Measurements from ENCODE around the gene SAMM50.

Gene SAMM50

DNA sequence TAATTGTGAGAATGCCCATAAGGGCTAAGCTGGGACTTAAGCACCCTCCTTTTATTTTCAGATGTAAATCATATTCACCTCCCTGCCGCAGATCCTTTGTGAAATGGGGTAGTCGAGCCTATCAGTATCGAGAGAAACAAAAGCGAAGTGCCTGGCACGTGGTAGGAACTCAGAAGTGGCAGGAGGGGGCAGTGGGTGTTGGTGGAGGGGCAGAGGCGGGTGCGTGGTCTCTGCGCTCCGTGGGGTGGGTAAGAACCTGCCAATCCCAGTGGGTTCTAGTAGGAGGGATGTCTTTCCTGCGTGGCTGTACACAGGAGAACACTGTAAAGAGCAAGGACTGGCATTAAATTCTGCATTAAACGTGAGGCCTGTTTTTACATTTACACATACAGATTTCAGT, 47.1 kb downstream of the SAMM50 start:
- H3K4me3 ChIP-seq (ENCODE audit: low read length), result no peak overlapping the region
- no peaks in the 10 kb centered on the region for H3K36me3 ChIP-seq (replicated peaks; ENCODE audit: insufficient read depth, low read length)
- H3K27ac ChIP-seq (ENCODE audit: low read length), result no peak overlapping the region
- H3K9me2 ChIP-seq (replicated peaks; ENCODE audit: insufficient read depth, low read length), result no peaks in the 10 kb centered on the region
- TF ChIP-seq EZH2phosphoT487 (IDR thresholded peaks at IDR 0.05; ENCODE audit: low read length) (no peak), EZH2 (optimal IDR thresholded peaks at IDR 0.05; ENCODE audit: low read depth, low read length) (no peak)
- TF ChIP-seq, protein P1, sequence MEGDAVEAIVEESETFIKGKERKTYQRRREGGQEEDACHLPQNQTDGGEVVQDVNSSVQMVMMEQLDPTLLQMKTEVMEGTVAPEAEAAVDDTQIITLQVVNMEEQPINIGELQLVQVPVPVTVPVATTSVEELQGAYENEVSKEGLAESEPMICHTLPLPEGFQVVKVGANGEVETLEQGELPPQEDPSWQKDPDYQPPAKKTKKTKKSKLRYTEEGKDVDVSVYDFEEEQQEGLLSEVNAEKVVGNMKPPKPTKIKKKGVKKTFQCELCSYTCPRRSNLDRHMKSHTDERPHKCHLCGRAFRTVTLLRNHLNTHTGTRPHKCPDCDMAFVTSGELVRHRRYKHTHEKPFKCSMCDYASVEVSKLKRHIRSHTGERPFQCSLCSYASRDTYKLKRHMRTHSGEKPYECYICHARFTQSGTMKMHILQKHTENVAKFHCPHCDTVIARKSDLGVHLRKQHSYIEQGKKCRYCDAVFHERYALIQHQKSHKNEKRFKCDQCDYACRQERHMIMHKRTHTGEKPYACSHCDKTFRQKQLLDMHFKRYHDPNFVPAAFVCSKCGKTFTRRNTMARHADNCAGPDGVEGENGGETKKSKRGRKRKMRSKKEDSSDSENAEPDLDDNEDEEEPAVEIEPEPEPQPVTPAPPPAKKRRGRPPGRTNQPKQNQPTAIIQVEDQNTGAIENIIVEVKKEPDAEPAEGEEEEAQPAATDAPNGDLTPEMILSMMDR (IDR thresholded peaks at IDR 0.05; ENCODE audit: low read length), result no peak
- no peaks in the 10 kb centered on the region for H3K9me3 ChIP-seq (replicated peaks; ENCODE audit: insufficient read depth, low read length)
- no peak overlapping the region for H3K4me2 ChIP-seq (ENCODE audit: low read depth, low read length)
- H3F3A ChIP-seq (ENCODE audit: insufficient read depth, low read length), result no peaks in the 10 kb centered on the region
- no peak overlapping the region for H3K9ac ChIP-seq (ENCODE audit: low read length)
- H3K27me3 ChIP-seq (replicated peaks; ENCODE audit: insufficient read depth, low read length), result no peaks in the 10 kb centered on the region
- no peaks in the 10 kb centered on the region for H4K20me1 ChIP-seq (ENCODE audit: insufficient read depth, low read length)
- H3K79me2 ChIP-seq (ENCODE audit: low read length), result no peaks in the 10 kb centered on the region
- DNase-seq, result no peak
- no peak overlapping the region for H2AFZ ChIP-seq (ENCODE audit: low read length)
- H3K4me1 ChIP-seq (ENCODE audit: low read length), result no peaks in the 10 kb centered on the region

DNA sequence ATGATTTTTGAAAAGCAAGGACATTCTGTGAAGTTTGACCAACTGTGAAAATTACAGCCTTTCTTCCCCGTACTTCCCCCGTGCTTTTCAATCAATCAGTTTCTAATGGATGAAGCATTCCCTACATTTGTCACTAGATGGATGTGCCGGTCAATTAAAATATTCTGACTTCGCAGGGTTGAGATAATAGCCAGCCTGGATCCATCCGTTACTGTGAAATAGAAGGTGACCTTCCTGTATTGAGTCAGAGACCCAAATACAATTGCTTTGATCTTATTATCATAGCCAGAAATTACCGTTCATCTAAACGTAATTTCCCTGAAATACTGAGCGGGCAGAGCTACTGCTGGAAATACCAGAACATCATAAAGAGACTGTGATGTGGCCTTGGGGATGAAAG, 47.8 kb downstream of the SAMM50 start:
- H3K4me1 ChIP-seq (ENCODE audit: low read length), result no peaks in the 10 kb centered on the region
- H3K79me2 ChIP-seq (ENCODE audit: low read length), result no peaks in the 10 kb centered on the region
- no peak overlapping the region for H3K9ac ChIP-seq (ENCODE audit: low read length)
- no peak overlapping the region for H3K4me3 ChIP-seq (ENCODE audit: low read length)
- H3K36me3 ChIP-seq (replicated peaks; ENCODE audit: insufficient read depth, low read length), result no peaks in the 10 kb centered on the region
- H3K27me3 ChIP-seq (replicated peaks; ENCODE audit: insufficient read depth, low read length), result no peaks in the 10 kb centered on the region
- no peak for TF ChIP-seq EZH2phosphoT487 (IDR thresholded peaks at IDR 0.05; ENCODE audit: low read length)
- no peak for TF ChIP-seq EZH2 (optimal IDR thresholded peaks at IDR 0.05; ENCODE audit: low read depth, low read length)
- TF ChIP-seq, protein P1 (IDR thresholded peaks at IDR 0.05; ENCODE audit: low read length), result no peak
- H2AFZ ChIP-seq (ENCODE audit: low read length), result no peak overlapping the region
- DNase-seq, result no peak
- H3K9me2 ChIP-seq (replicated peaks; ENCODE audit: insufficient read depth, low read length), result no peaks in the 10 kb centered on the region
- no peak overlapping the region for H3K27ac ChIP-seq (ENCODE audit: low read length)
- H3F3A ChIP-seq (ENCODE audit: insufficient read depth, low read length), result no peaks in the 10 kb centered on the region
- H3K9me3 ChIP-seq (replicated peaks; ENCODE audit: insufficient read depth, low read length), result no peaks in the 10 kb centered on the region
- H4K20me1 ChIP-seq (ENCODE audit: insufficient read depth, low read length), result no peaks in the 10 kb centered on the region
- H3K4me2 ChIP-seq (ENCODE audit: low read depth, low read length), result no peak overlapping the region

DNA sequence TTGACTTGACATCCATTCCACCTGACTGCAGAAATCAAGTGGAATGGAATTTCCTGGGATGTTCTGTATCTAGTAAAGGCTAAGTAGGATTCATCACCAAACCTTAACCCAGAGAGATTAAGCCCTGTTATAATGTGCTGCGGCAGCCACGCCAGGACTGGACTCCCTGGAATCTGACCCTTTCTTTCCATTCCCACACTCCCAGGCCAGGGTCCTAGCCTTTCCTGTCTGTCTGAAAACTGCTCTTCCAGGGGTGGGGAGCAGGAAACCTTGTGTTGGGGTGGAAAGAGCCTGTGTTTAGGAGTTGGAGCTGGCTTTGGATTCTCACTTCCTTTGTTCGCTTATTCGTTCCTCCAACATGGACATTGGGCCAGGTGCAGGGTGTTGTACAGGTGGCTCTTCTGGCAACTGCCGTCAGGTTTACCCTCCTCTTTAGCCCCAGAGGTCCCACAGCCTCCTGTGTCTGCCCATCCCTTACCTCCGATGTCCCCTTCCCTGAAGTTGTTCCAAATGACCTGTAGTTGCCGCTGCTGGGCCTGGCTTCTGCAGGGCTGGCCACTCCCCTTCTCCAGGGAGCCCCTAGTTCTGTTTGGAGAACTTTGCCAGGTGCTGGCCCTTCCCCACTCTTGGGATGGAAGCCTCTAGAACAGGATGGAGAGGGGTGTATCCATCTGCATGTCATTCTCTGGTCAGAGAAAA, 48.3 kb downstream of the SAMM50 start:
- TF ChIP-seq, protein P1 (IDR thresholded peaks at IDR 0.05; ENCODE audit: low read length), result no peak
- TF ChIP-seq EZH2 (optimal IDR thresholded peaks at IDR 0.05; ENCODE audit: low read depth, low read length) (no peak), EZH2phosphoT487 (IDR thresholded peaks at IDR 0.05; ENCODE audit: low read length) (no peak)
- Histone ChIP-seq H3K9me3 (replicated peaks; ENCODE audit: insufficient read depth, low read length) (no peaks in the 10 kb centered on the region), H3K4me1 (ENCODE audit: low read length) (no peaks in the 10 kb centered on the region), H3K4me2 (ENCODE audit: low read depth, low read length) (no peak overlapping the region), H4K20me1 (ENCODE audit: insufficient read depth, low read length) (no peaks in the 10 kb centered on the region), H3F3A (ENCODE audit: insufficient read depth, low read length) (no peaks in the 10 kb centered on the region), H3K27me3 (replicated peaks; ENCODE audit: insufficient read depth, low read length) (no peaks in the 10 kb centered on the region), H3K79me2 (ENCODE audit: low read length) (no peaks in the 10 kb centered on the region), H3K27ac (ENCODE audit: low read length) (no peak overlapping the region), H3K36me3 (replicated peaks; ENCODE audit: insufficient read depth, low read length) (no peaks in the 10 kb centered on the region), H3K9ac (ENCODE audit: low read length) (no peak overlapping the region), H3K4me3 (ENCODE audit: low read length) (no peak overlapping the region), H3K9me2 (replicated peaks; ENCODE audit: insufficient read depth, low read length) (no peaks in the 10 kb centered on the region), H2AFZ (ENCODE audit: low read length) (no peak overlapping the region)
- no peak for DNase-seq
